ENCODE data around the gene ZNF831.

The ZNF831 gene

DNA sequence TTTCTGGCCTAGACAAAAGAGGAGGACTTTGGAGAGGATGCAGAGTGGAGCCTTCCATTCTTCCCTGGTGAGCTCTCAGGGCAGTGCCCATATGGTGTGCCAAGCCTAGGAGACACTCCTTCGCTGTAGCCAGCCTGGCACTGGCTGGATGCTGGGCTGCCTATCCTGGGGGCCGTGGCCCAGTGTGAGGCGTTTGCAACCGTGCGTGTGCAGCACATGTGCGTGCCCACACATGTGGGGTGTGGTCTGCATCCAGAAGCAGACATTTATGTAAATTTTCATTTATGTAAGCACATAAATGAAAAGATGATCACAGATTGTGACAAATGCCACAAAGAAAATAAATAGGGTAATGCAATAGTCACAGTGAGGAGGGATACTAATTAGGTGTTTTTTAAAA is 35.8 kb upstream of the ZNF831 start:
- in situ Hi-C loops (cut with HindIII; ENCODE audit: low pct_unique_long_range_greater_than_20kb, low sequenced_read_pairs): no loop called here

GRCh38 chr20:59131551-59132285 is 31.9 kb upstream of the ZNF831 start:
- no peak for TF ChIP-seq JUND (IDR thresholded peaks at IDR 0.05; ENCODE audit: low read depth)
- in situ Hi-C loops (cut with HindIII; ENCODE audit: low pct_unique_long_range_greater_than_20kb, low sequenced_read_pairs): no loop called here

More for the DNA sequence above, 35.8 kb upstream of the ZNF831 start:
- DNase-seq (ENCODE audit: low read depth in 1 of 2, low spot score in 1 of 2): no peak
- no peak for TF ChIP-seq JUND (IDR thresholded peaks at IDR 0.05; ENCODE audit: low read depth)

GRCh38 chr20:59134182-59134581 is 29.4 kb upstream of the ZNF831 start:
- peak in 1 of 2 experiments; percentile 68 for DNase-seq (ENCODE audit: low read depth in 1 of 2, low spot score in 1 of 2)
- no peak for TF ChIP-seq JUND (IDR thresholded peaks at IDR 0.05; ENCODE audit: low read depth)
- in situ Hi-C loops (cut with HindIII; ENCODE audit: low pct_unique_long_range_greater_than_20kb, low sequenced_read_pairs): no loop called here

More at GRCh38 chr20:59131551-59132285, 31.9 kb upstream of the ZNF831 start:
- no peak for DNase-seq (ENCODE audit: low read depth in 1 of 2, low spot score in 1 of 2)

GRCh38 chr20:59135093-59135492 is 28.5 kb upstream of the ZNF831 start:
- in situ Hi-C loops (cut with HindIII; ENCODE audit: low pct_unique_long_range_greater_than_20kb, low sequenced_read_pairs): no loop called here
- no peak for DNase-seq (ENCODE audit: low read depth in 1 of 2, low spot score in 1 of 2)
- no peak for TF ChIP-seq JUND (IDR thresholded peaks at IDR 0.05; ENCODE audit: low read depth)

GRCh38 chr20:59136027-59136426 is 27.6 kb upstream of the ZNF831 start:
- DNase-seq (ENCODE audit: low read depth in 1 of 2, low spot score in 1 of 2): no peak
- no peak for TF ChIP-seq JUND (IDR thresholded peaks at IDR 0.05; ENCODE audit: low read depth)
- in situ Hi-C loops (cut with HindIII; ENCODE audit: low pct_unique_long_range_greater_than_20kb, low sequenced_read_pairs): no loop called here

DNA sequence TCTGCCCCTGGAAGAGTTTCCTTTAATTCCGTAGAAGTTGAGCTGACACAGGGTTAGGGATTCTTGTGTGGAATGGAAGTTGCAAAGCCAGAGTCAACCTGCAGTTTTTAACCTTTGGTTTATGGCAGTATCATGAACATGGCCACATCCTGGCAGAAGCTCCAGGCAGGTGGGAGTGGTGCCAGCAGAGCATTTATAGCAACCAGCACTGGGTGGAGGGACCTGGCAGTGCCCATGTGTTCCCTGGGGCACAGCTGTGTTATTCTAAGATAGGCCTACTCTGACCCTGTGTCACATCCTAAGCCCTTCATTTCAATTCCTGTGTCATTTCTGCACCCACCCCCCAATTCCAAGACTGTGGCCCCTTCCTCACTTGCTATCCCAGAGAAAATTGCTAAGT is 26.1 kb upstream of the ZNF831 start:
- no peak for TF ChIP-seq JUND (IDR thresholded peaks at IDR 0.05; ENCODE audit: low read depth)
- in situ Hi-C loops (cut with HindIII; ENCODE audit: low pct_unique_long_range_greater_than_20kb, low sequenced_read_pairs): no loop called here
- no peak for DNase-seq (ENCODE audit: low read depth in 1 of 2, low spot score in 1 of 2)

GRCh38 chr20:59138114-59138748 is 25.4 kb upstream of the ZNF831 start:
- TF ChIP-seq JUND (IDR thresholded peaks at IDR 0.05; ENCODE audit: low read depth): no peak

DNA sequence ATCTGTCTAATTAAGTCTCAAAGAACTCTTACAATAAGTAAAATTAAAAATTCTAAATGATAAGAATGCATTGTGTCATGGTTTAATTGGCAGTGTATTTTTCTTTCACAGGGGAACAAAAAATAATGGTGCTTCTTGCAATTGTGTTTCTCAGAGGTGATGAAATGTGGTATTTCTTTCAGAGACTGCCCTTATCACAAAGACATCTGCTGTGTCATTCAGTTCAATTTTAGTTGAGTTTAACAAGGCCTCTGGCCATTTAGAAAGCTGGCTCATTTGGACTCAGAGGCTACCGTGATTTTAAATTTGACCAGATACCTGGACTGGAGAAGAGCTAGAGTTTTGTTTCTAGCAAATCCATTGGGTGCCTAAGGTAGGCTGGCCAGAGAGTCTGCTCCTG is 23.6 kb upstream of the ZNF831 start:
- TF ChIP-seq JUND (IDR thresholded peaks at IDR 0.05; ENCODE audit: low read depth): no peak
- no peak for DNase-seq (ENCODE audit: low read depth in 1 of 2, low spot score in 1 of 2)
- in situ Hi-C loops (cut with HindIII; ENCODE audit: low pct_unique_long_range_greater_than_20kb, low sequenced_read_pairs): no loop called here

More at GRCh38 chr20:59138114-59138748, 25.4 kb upstream of the ZNF831 start:
- in situ Hi-C loops (cut with HindIII; ENCODE audit: low pct_unique_long_range_greater_than_20kb, low sequenced_read_pairs): no loop called here
- no peak for DNase-seq (ENCODE audit: low read depth in 1 of 2, low spot score in 1 of 2)

DNA sequence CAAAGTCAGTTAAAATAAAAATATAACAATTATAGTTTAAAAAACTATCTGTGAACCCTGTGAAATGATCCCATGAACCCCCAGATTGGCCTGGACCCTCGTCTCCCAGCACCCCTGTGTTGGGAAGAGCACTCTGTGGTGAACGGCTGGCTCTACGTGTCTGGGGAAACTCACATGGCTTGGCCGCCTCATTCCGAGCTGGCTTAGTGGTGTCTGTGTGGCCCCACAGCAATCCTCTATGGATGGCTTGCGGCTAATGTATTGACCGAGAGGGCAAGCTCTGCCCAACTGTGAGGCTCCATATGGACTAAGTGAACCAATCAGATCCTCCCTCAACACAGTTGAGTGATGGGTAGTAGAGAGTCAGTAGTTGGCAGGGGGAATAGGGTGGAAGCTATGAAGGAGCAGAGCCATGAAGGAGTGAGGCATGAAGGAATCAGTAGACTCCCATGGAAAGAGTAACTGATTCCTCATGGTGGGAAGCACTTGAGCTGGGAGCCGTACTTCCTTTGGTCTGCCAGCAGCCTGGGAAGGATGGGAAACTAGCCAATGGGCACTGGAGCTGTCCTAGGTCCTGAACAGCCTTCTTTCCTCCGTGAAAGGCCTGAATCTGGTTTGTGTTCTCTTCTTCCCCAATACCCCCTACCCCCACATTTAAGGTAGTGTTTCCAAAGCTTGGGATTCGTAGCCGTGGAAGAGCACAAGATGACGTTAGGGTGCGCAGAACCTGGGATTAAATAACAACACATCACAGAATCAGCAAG is 21.6 kb upstream of the ZNF831 start:
- no peak for TF ChIP-seq JUND (IDR thresholded peaks at IDR 0.05; ENCODE audit: low read depth)
- DNase-seq (ENCODE audit: low read depth in 1 of 2, low spot score in 1 of 2): peak in 1 of 2 experiments; percentile 55
- in situ Hi-C loops (cut with HindIII; ENCODE audit: low pct_unique_long_range_greater_than_20kb, low sequenced_read_pairs): no loop called here

- no peak for TF ChIP-seq JUND (IDR thresholded peaks at IDR 0.05; ENCODE audit: low read depth)
- no peak for DNase-seq (ENCODE audit: low read depth in 1 of 2, low spot score in 1 of 2)
- in situ Hi-C loops (cut with HindIII; ENCODE audit: low pct_unique_long_range_greater_than_20kb, low sequenced_read_pairs): no loop called here
These were observed 20.3 kb upstream of the ZNF831 start for GRCh38 chr20:59143326-59143725.

- no peak for DNase-seq (ENCODE audit: low read depth in 1 of 2, low spot score in 1 of 2)
- in situ Hi-C loops (cut with HindIII; ENCODE audit: low pct_unique_long_range_greater_than_20kb, low sequenced_read_pairs): no loop called here
- TF ChIP-seq JUND (IDR thresholded peaks at IDR 0.05; ENCODE audit: low read depth): no peak
These were observed 19.3 kb upstream of the ZNF831 start for GRCh38 chr20:59144179-59144830.

DNA sequence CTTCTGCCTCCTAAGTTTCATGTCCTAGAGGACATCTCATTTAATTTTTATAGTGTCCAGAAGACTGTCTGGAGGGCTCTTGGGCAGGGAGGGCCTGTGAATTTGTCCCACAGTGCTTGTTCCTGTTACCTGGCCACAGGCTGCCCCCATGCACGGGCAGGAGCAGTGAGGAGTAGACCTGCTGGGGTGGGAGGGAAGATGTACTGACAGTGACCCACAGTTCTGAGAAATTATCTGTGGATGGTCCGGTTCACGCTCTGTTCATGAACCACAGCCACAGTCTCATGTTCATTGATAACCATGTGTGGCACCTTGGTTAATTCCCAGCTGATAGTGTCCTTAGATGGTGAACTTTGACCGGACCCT is 18.8 kb upstream of the ZNF831 start:
- no peak for TF ChIP-seq JUND (IDR thresholded peaks at IDR 0.05; ENCODE audit: low read depth)
- DNase-seq (ENCODE audit: low read depth in 1 of 2, low spot score in 1 of 2): no peak
- in situ Hi-C loops (cut with HindIII; ENCODE audit: low pct_unique_long_range_greater_than_20kb, low sequenced_read_pairs): no loop called here

All from T47D (cell line).